CD4-positive, alpha-beta memory T cell (primary cell): ENCODE results near the gene SHLD2. TPM values are rescaled to one million over a fixed set of nuclear protein-coding genes. Genes with fewer than 3 reads are reported as not detected.
"Not testable (repeated sequence)": the region's sequence is repeated elsewhere in the genome, so short reads cannot be mapped to it uniquely, and the experiment has no call there.

Experiments
- CTCF ChIA-PET: fragments of 350-600 bp; sonication (Branson Sonifier 250); formaldehyde crosslinking; loops from one replicate; lab custom pipeline; 2021; ENCODE audit warnings: inconsistent platforms; ENCODE audit not compliant: partially characterized antibody; lab: Charles Lee
- POLR2A ChIA-PET: fragments of 350-600 bp; sonication (Branson Sonifier 250); formaldehyde crosslinking; loops from one replicate; lab custom pipeline; 2021; ENCODE audit not compliant: partially characterized antibody; lab: Charles Lee
- DNase-seq, 5 donors: peaks; one replicate each; pipeline versions ENCODE4 v3.0.0 to v3.0.0-alpha.2; 2020 to 2022; ENCODE audit warnings: mixed read lengths in 1 of 5
- H3K27ac ChIP-seq: one replicate; pipeline ENCODE4 v1.7.0; 2013; ENCODE audit warnings: low read depth, low read length
- H3K27me3 ChIP-seq: 2 replicates; pipeline ENCODE4 v1.7.0; 2013; ENCODE audit warnings: mild to moderate bottlenecking, low read length, moderate library complexity; ENCODE audit not compliant: insufficient read depth
- H3K36me3 ChIP-seq: 2 replicates; pipeline ENCODE4 v1.7.0; 2013; ENCODE audit warnings: mild to moderate bottlenecking, low read length, moderate library complexity; ENCODE audit not compliant: insufficient read depth
- H3K4me1 ChIP-seq: 2 replicates; pipeline ENCODE4 v1.7.0; 2013; ENCODE audit warnings: mild to moderate bottlenecking, low read length, moderate library complexity; ENCODE audit not compliant: insufficient read depth
- H3K4me3 ChIP-seq, 2 donors: one replicate each; pipeline ENCODE4 v1.7.0; 2013; ENCODE audit warnings: low read length in 2 of 2, mild to moderate bottlenecking in 1 of 2
- H3K9me3 ChIP-seq, 2 donors: one replicate each; pipeline ENCODE4 v1.7.0; 2013; ENCODE audit warnings: low read length in 2 of 2, control low read depth in 1 of 2; ENCODE audit not compliant: control insufficient read depth in 1 of 2
- H3K27ac Mint-ChIP-seq, 7 donors: one replicate each; pipeline ENCODE4 v1.8.0; 2020 to 2021; ENCODE audit warnings: mixed read lengths in 7 of 7, mild to moderate bottlenecking in 6 of 7, inconsistent platforms in 3 of 7, moderate library complexity in 3 of 7
- H3K27me3 Mint-ChIP-seq, 2 donors: one replicate each; pipeline ENCODE4 v1.8.0; 2020 to 2021; ENCODE audit warnings: mixed read lengths in 2 of 2
- H3K36me3 Mint-ChIP-seq, 2 donors: one replicate each; pipeline ENCODE4 v1.8.0; 2020 to 2021; ENCODE audit warnings: mixed read lengths in 2 of 2, inconsistent platforms in 1 of 2, mild to moderate bottlenecking in 1 of 2
- H3K4me1 Mint-ChIP-seq, 4 donors: one replicate each; pipeline ENCODE4 v1.8.0; 2020 to 2021; ENCODE audit warnings: mixed read lengths in 4 of 4, mild to moderate bottlenecking in 1 of 4
- H3K4me3 Mint-ChIP-seq, 8 donors: one replicate each; pipeline ENCODE4 v1.8.0; 2020 to 2021; ENCODE audit warnings: mixed read lengths in 8 of 8, mild to moderate bottlenecking in 7 of 8, moderate library complexity in 6 of 8, inconsistent platforms in 3 of 8
- H3K9me3 Mint-ChIP-seq, 8 donors: one replicate each; pipeline ENCODE4 v1.8.0; 2020 to 2021; ENCODE audit warnings: mixed read lengths in 8 of 8, mild to moderate bottlenecking in 5 of 8, inconsistent platforms in 3 of 8, moderate library complexity in 1 of 8
- intact Hi-C: fragments of 100-400 bp; cut with micrococcal nuclease; formaldehyde crosslinking; loops from one replicate; pipeline ENCODE4 v1.15.1; 2023
- polyA plus RNA-seq, 2 donors: library from polyadenylated mRNA; unstranded; fragments of 300-500 nt; fragmentation: Illumina TruSeq; gene quantifications; one replicate each; pipeline ENCODE4 v1.2.3, GENCODE V29; 2021
- total RNA-seq, 2 experiments: library from RNA; stranded (reverse); gene quantifications; one replicate each; pipeline ENCODE4 v1.2.3, GENCODE V29; 2021

The SHLD2 gene
- total and polyA plus RNA-seq, 4 experiments from 2014 or later: 20.7 to 26.5 (median 24.9) TPM

- H3K9me3 Mint-ChIP-seq: peaks cover 0 to 16% (median 4%) of the 10 kb centered on the region in 8 donors
- DNase-seq, H3K4me3 Mint-ChIP-seq, intact Hi-C loops, H3K27me3 Mint-ChIP-seq, H3K27ac Mint-ChIP-seq, H3K4me1 Mint-ChIP-seq, H3K27ac ChIP-seq, H3K4me1 ChIP-seq, H3K9me3 ChIP-seq, H3K4me3 ChIP-seq, H3K36me3 ChIP-seq, POLR2A ChIA-PET, CTCF ChIA-PET, H3K27me3 ChIP-seq: not testable (repeated sequence)
- H3K36me3 Mint-ChIP-seq: peaks cover 50 to 62% of the 10 kb centered on the region in 2 donors
Measured at GRCh38 chr10:87186016-87186415, 91.0 kb downstream of the SHLD2 start.

GRCh38 chr10:87187573-87187972 is 92.6 kb downstream of the SHLD2 start:
- H3K4me1 ChIP-seq, H3K9me3 ChIP-seq, POLR2A ChIA-PET, H3K4me3 ChIP-seq, H3K27me3 ChIP-seq, DNase-seq, H3K4me3 Mint-ChIP-seq, H3K36me3 ChIP-seq, H3K27me3 Mint-ChIP-seq, CTCF ChIA-PET, H3K27ac ChIP-seq, H3K27ac Mint-ChIP-seq, intact Hi-C loops, H3K4me1 Mint-ChIP-seq: not testable (repeated sequence)
- H3K9me3 Mint-ChIP-seq: peaks cover 0 to 15% (median 4%) of the 10 kb centered on the region in 8 donors
- H3K36me3 Mint-ChIP-seq: peaks cover 54 to 62% of the 10 kb centered on the region in 2 donors

GRCh38 chr10:87191841-87192240 is 96.8 kb downstream of the SHLD2 start:
- CTCF ChIA-PET, H3K4me3 ChIP-seq, H3K9me3 ChIP-seq, POLR2A ChIA-PET, H3K27me3 ChIP-seq, H3K4me1 Mint-ChIP-seq, DNase-seq, H3K4me3 Mint-ChIP-seq, intact Hi-C loops, H3K36me3 ChIP-seq, H3K4me1 ChIP-seq, H3K27ac ChIP-seq, H3K27me3 Mint-ChIP-seq: not testable (repeated sequence)
- Mint-ChIP-seq H3K36me3 (peaks cover 30 to 34% of the 10 kb centered on the region in 2 donors), H3K27ac (peak overlapping the region in 1 of 7 donors; percentile 50), H3K9me3 (peaks cover 0 to 12% (median 4%) of the 10 kb centered on the region in 8 donors)

- H3K9me3 Mint-ChIP-seq, H3K4me1 ChIP-seq, POLR2A ChIA-PET, H3K4me3 ChIP-seq, H3K27ac ChIP-seq, H3K27me3 ChIP-seq, intact Hi-C loops, CTCF ChIA-PET, H3K36me3 ChIP-seq, H3K9me3 ChIP-seq, H3K27me3 Mint-ChIP-seq, H3K36me3 Mint-ChIP-seq: not testable (repeated sequence)
- Mint-ChIP-seq H3K4me1 (peaks cover 8 to 25% (median 16%) of the 10 kb centered on the region in 4 donors), H3K27ac (peak overlapping the region; percentile 57 to 90 (median 82)), H3K4me3 (peak overlapping the region; percentile 67 to 84 (median 76))
- peak; percentile 57 to 76 (median 66) for DNase-seq
Measured at GRCh38 chr10:87200924-87201323, 105.9 kb downstream of the SHLD2 start.

- H3K4me3 ChIP-seq, intact Hi-C loops, H3K27ac Mint-ChIP-seq, H3K4me3 Mint-ChIP-seq, H3K27me3 Mint-ChIP-seq, H3K36me3 ChIP-seq, H3K9me3 ChIP-seq, H3K9me3 Mint-ChIP-seq, POLR2A ChIA-PET, H3K27me3 ChIP-seq, CTCF ChIA-PET, H3K27ac ChIP-seq, H3K4me1 ChIP-seq, H3K36me3 Mint-ChIP-seq: not testable (repeated sequence)
- DNase-seq: peak in 2 of 5 donors; percentile 10 to 39
- peaks cover 9 to 25% (median 17%) of the 10 kb centered on the region in 4 donors for H3K4me1 Mint-ChIP-seq
Measured at GRCh38 chr10:87204801-87205200, 109.8 kb downstream of the SHLD2 start.

- H3K27me3 ChIP-seq, H3K27ac ChIP-seq, H3K4me3 Mint-ChIP-seq, H3K4me1 ChIP-seq, H3K9me3 Mint-ChIP-seq, intact Hi-C loops, H3K27me3 Mint-ChIP-seq, H3K36me3 ChIP-seq, POLR2A ChIA-PET, H3K36me3 Mint-ChIP-seq, DNase-seq, CTCF ChIA-PET, H3K9me3 ChIP-seq, H3K4me3 ChIP-seq: not testable (repeated sequence)
- peak overlapping the region in 1 of 7 donors; percentile 22 for H3K27ac Mint-ChIP-seq
- peaks cover 7 to 16% (median 11%) of the 10 kb centered on the region in 4 donors for H3K4me1 Mint-ChIP-seq
Measured at GRCh38 chr10:87206922-87207321, 111.9 kb downstream of the SHLD2 start.

GRCh38 chr10:87210309-87210708 is 115.3 kb downstream of the SHLD2 start:
- H3K4me1 ChIP-seq, H3K36me3 Mint-ChIP-seq, POLR2A ChIA-PET, H3K27ac ChIP-seq, H3K27ac Mint-ChIP-seq, DNase-seq, H3K27me3 ChIP-seq, H3K36me3 ChIP-seq, H3K27me3 Mint-ChIP-seq, H3K9me3 Mint-ChIP-seq, intact Hi-C loops, CTCF ChIA-PET, H3K9me3 ChIP-seq, H3K4me3 Mint-ChIP-seq, H3K4me3 ChIP-seq: not testable (repeated sequence)
- H3K4me1 Mint-ChIP-seq: peaks cover 0 to 10% (median 5%) of the 10 kb centered on the region in 4 donors

GRCh38 chr10:87211848-87212247 is 116.8 kb downstream of the SHLD2 start:
- peak overlapping the region in 1 of 7 donors; percentile 15 for H3K27ac Mint-ChIP-seq
- H3K27me3 Mint-ChIP-seq, H3K4me3 ChIP-seq, H3K4me1 ChIP-seq, H3K27me3 ChIP-seq, H3K36me3 Mint-ChIP-seq, H3K36me3 ChIP-seq, intact Hi-C loops, H3K27ac ChIP-seq, DNase-seq, H3K9me3 ChIP-seq, POLR2A ChIA-PET, H3K9me3 Mint-ChIP-seq, CTCF ChIA-PET, H3K4me3 Mint-ChIP-seq: not testable (repeated sequence)
- H3K4me1 Mint-ChIP-seq: peaks cover 0 to 10% (median 5%) of the 10 kb centered on the region in 4 donors
